Nephron (organoid): ENCODE data around the gene OPRL1.
"Not testable (repeated sequence)": the region's sequence is repeated elsewhere in the genome, so short reads cannot be mapped to it uniquely, and the experiment has no call there.

Experiments
- H3K27ac Mint-ChIP-seq, 3 experiments: 2 replicates each; pipeline ENCODE4 v1.8.0; 2020; ENCODE audit warnings: mixed read lengths in 3 of 3, mild to moderate bottlenecking in 2 of 3, moderate library complexity in 1 of 3
- H3K27me3 Mint-ChIP-seq: 2 replicates; pipeline ENCODE4 v1.8.0; 2021; ENCODE audit warnings: low read depth, mild to moderate bottlenecking, moderate library complexity, mixed read lengths
- H3K36me3 Mint-ChIP-seq: 2 replicates; pipeline ENCODE4 v1.8.0; 2020; ENCODE audit warnings: low read depth, mixed read lengths
- H3K4me1 Mint-ChIP-seq: 2 replicates; pipeline ENCODE4 v1.8.0; 2020; ENCODE audit warnings: mixed read lengths
- H3K4me3 Mint-ChIP-seq, 3 experiments: 2 replicates each; pipeline ENCODE4 v1.8.0; 2020; ENCODE audit warnings: mild to moderate bottlenecking in 3 of 3, mixed read lengths in 3 of 3, moderate library complexity in 2 of 3
- H3K9me3 Mint-ChIP-seq: 2 replicates; pipeline ENCODE4 v1.8.0; 2020; ENCODE audit warnings: mixed read lengths
- CTCF ChIP-seq, 3 experiments: fragments of 200-600 bp; sonication (generic); IDR thresholded peaks; one replicate each; pipeline ENCODE4 v1.5.0; 2021; ENCODE audit warnings: antibody characterized with exemption in 3 of 3; ENCODE audit not compliant: unreplicated experiment in 3 of 3

Gene OPRL1

GRCh38 chr20:64083378-64083803, 3.5 kb downstream of the OPRL1 start:
- peak overlapping the region; percentile 68 to 73 (median 73) for H3K4me3 Mint-ChIP-seq
- peak; percentile 56 to 78 (median 77) for TF ChIP-seq CTCF (IDR thresholded peaks at IDR 0.05; ENCODE audit: unreplicated experiment in 3 of 3)
- H3K27ac Mint-ChIP-seq, result no peak overlapping the region
- H3K9me3 Mint-ChIP-seq, result peaks cover 6% of the 10 kb centered on the region
- H3K27me3 Mint-ChIP-seq, result peaks cover 61% of the 10 kb centered on the region
- H3K4me1 Mint-ChIP-seq, result peaks cover 15% of the 10 kb centered on the region
- no peaks in the 10 kb centered on the region for H3K36me3 Mint-ChIP-seq

GRCh38 chr20:64083804-64084684, 4.2 kb downstream of the OPRL1 start, which contains the start of gene LKAAEAR1:
Gene LKAAEAR1, minus strand, starts transcription at chr20:64084398. Its CDS starts 179 bp downstream, at chr20:64084219.
- no peak for TF ChIP-seq CTCF (IDR thresholded peaks at IDR 0.05; ENCODE audit: unreplicated experiment in 3 of 3)
- H3K4me3 Mint-ChIP-seq, result peak within 1 kb of the TSS; percentile 83 to 92 (median 86)
- H3K27me3 Mint-ChIP-seq, result peaks cover 68% of the 10 kb centered on the region
- peak within 1 kb of the TSS in 1 of 3 experiments; percentile 56 for H3K27ac Mint-ChIP-seq
- peaks cover 10% of the 10 kb centered on the region for H3K9me3 Mint-ChIP-seq
- peaks cover 15% of the 10 kb centered on the region for H3K4me1 Mint-ChIP-seq
- H3K36me3 Mint-ChIP-seq, result no peaks in the 10 kb centered on the region

- Mint-ChIP-seq H3K4me3 (peak overlapping the region; percentile 83 to 92 (median 86)), H3K27ac (no peak overlapping the region), H3K27me3 (peaks cover 69% of the 10 kb centered on the region), H3K4me1 (peaks cover 15% of the 10 kb centered on the region), H3K9me3 (peaks cover 10% of the 10 kb centered on the region), H3K36me3 (no peaks in the 10 kb centered on the region)
- TF ChIP-seq CTCF (IDR thresholded peaks at IDR 0.05; ENCODE audit: unreplicated experiment in 3 of 3), result no peak
These were observed 4.8 kb downstream of the OPRL1 start for GRCh38 chr20:64084685-64085152.

GRCh38 chr20:64086801-64087200, 6.9 kb downstream of the OPRL1 start:
- H3K9me3 Mint-ChIP-seq, result peaks cover 10% of the 10 kb centered on the region
- TF ChIP-seq CTCF (IDR thresholded peaks at IDR 0.05; ENCODE audit: unreplicated experiment in 3 of 3), result no peak
- no peak overlapping the region for H3K4me3 Mint-ChIP-seq
- peaks cover 73% of the 10 kb centered on the region for H3K27me3 Mint-ChIP-seq
- no peaks in the 10 kb centered on the region for H3K36me3 Mint-ChIP-seq
- H3K27ac Mint-ChIP-seq, result no peak overlapping the region
- H3K4me1 Mint-ChIP-seq, result peaks cover 12% of the 10 kb centered on the region

GRCh38 chr20:64087226-64087825, 7.4 kb downstream of the OPRL1 start:
- not testable (repeated sequence) for H3K4me1 Mint-ChIP-seq, H3K4me3 Mint-ChIP-seq, H3K36me3 Mint-ChIP-seq, H3K27ac Mint-ChIP-seq, H3K9me3 Mint-ChIP-seq
- H3K27me3 Mint-ChIP-seq, result peaks cover 71% of the 10 kb centered on the region

- not testable (repeated sequence) for H3K4me1 Mint-ChIP-seq, H3K27ac Mint-ChIP-seq, H3K4me3 Mint-ChIP-seq, H3K36me3 Mint-ChIP-seq, H3K9me3 Mint-ChIP-seq
- H3K27me3 Mint-ChIP-seq, result peaks cover 64% of the 10 kb centered on the region
These were observed 8.7 kb downstream of the OPRL1 start for GRCh38 chr20:64088586-64088985.
